Measurements from ENCODE around the gene SLC15A1. TPM values are rescaled to one million over a fixed set of nuclear protein-coding genes. Genes with fewer than 3 reads are reported as not detected.

SLC15A1 gene
- polyA plus RNA-seq, 2 of the 4 experiments (the other 2 are of a cell fraction): 0.04 to 0.09 TPM

DNA sequence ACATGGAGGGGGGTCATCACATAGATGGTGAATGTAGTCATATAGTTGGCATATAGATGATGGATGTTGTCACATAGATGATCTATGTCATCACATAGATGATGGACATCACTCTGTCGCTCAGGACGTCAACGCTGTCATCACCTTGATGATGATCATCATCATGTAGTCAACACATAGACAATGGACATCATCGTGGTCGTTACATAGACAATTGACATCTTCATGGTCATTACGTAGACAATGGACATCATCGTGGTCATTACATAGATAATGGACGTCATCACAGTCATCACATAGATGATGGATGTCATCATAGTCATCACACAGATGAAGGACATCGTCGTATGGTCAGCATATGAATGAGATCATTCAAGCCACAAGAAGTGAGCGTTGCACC is 28.6 kb upstream of the SLC15A1 start:
- FAIRE-seq (no peak), ATAC-seq (no peak), DNase-seq (ENCODE audit: low read depth in 1 of 2, low spot score in 1 of 2) (no peak)
- no peaks in the 10 kb centered on the region for H3K9me3 ChIP-seq
- no peak overlapping the region for H3K4me3 ChIP-seq
- 75% methylated on average over 11 of the region's 11 CpGs for WGBS (ENCODE audit: missing lambda C conversion rate)
- peaks cover 10% of the 10 kb centered on the region for H3K4me1 ChIP-seq
- CTCF ChIA-PET: interaction anchor here (0.7 kb wide), 1 partner anchor 16 kb away, joined by 3 read pairs; no protein-coding TSS in a partner anchor
- TF ChIP-seq JUN (IDR thresholded peaks at IDR 0.05): no peak
- TF ChIP-seq RCOR1 (IDR thresholded peaks at IDR 0.05; ENCODE audit: low read depth, low read length): no peak
- TF ChIP-seq EHF (CRISPR knock-in tag; IDR thresholded peaks at IDR 0.05): no peak
- TF ChIP-seq FOXS1 (CRISPR knock-in tag; IDR thresholded peaks at IDR 0.05): no peak
- TF ChIP-seq, protein P1, sequence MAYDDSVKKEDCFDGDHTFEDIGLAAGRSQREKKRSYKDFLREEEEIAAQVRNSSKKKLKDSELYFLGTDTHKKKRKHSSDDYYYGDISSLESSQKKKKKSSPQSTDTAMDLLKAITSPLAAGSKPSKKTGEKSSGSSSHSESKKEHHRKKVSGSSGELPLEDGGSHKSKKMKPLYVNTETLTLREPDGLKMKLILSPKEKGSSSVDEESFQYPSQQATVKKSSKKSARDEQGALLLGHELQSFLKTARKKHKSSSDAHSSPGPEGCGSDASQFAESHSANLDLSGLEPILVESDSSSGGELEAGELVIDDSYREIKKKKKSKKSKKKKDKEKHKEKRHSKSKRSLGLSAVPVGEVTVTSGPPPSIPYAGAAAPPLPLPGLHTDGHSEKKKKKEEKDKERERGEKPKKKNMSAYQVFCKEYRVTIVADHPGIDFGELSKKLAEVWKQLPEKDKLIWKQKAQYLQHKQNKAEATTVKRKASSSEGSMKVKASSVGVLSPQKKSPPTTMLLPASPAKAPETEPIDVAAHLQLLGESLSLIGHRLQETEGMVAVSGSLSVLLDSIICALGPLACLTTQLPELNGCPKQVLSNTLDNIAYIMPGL (CRISPR knock-in tag; IDR thresholded peaks at IDR 0.05; ENCODE audit: borderline replicate concordance): no peak
- no peak for TF ChIP-seq POLR2A (IDR thresholded peaks at IDR 0.05; ENCODE audit: low read length)
- no peak for TF ChIP-seq FOSB (CRISPR knock-in tag; IDR thresholded peaks at IDR 0.05)
- TF ChIP-seq EP300 (IDR thresholded peaks at IDR 0.05): no peak
- no peak for TF ChIP-seq CHD2 (IDR thresholded peaks at IDR 0.05; ENCODE audit: low read length, partially characterized antibody)
- no peak for TF ChIP-seq RARB (CRISPR knock-in tag; IDR thresholded peaks at IDR 0.05)
- no peak for TF ChIP-seq CBX2 (IDR thresholded peaks at IDR 0.05; ENCODE audit: borderline replicate concordance, low read depth)
- TF ChIP-seq CEBPB (IDR thresholded peaks at IDR 0.05): no peak
- no peak for TF ChIP-seq HDAC2 (IDR thresholded peaks at IDR 0.05)
- no peak for TF ChIP-seq JUNB (IDR thresholded peaks at IDR 0.05)
- TF ChIP-seq NPAS2 (CRISPR knock-in tag; IDR thresholded peaks at IDR 0.05; ENCODE audit: borderline replicate concordance): no peak
- no peak overlapping the region for H3K4me2 ChIP-seq
- POLR2A ChIA-PET: no interaction called here
- no peak overlapping the region for H3K27ac ChIP-seq

DNA sequence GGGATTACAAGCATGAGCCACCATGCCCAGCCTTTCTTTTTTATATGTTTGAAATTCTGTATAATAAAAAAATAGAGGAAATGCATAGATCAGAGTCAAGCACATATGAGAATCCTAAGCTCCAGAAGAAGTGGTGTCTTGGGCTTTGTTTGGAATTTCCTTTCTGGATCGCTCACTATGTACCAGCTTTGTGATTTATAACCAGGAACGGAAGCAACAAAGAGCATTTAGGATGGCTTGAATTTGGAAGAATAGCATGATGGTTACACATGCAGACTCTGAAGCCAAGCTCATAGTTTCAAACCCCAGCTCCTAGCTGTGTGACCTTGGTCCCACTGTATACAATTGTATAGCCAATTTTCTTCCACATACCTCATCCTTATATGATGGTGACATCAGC is 28.0 kb upstream of the SLC15A1 start:
- FAIRE-seq: no peak
- H3K4me2 ChIP-seq: no peak overlapping the region
- no peak overlapping the region for H3K4me3 ChIP-seq
- no peak for TF ChIP-seq ZNF302 (CRISPR knock-in tag; IDR thresholded peaks at IDR 0.05)
- no peak for TF ChIP-seq JUNB (IDR thresholded peaks at IDR 0.05)
- no peak for TF ChIP-seq MYC (IDR thresholded peaks at IDR 0.05; ENCODE audit: borderline replicate concordance, low read length)
- TF ChIP-seq MAFK (IDR thresholded peaks at IDR 0.05; ENCODE audit: partially characterized antibody): no peak
- no peak for TF ChIP-seq CHD4 (IDR thresholded peaks at IDR 0.05; ENCODE audit: borderline replicate concordance)
- TF ChIP-seq HDAC2 (IDR thresholded peaks at IDR 0.05): no peak
- no peak for TF ChIP-seq ZSCAN20 (CRISPR knock-in tag; IDR thresholded peaks at IDR 0.05)
- no peak for TF ChIP-seq KDM1A (IDR thresholded peaks at IDR 0.05; ENCODE audit: low read depth)
- ChIA-PET POLR2A (no interaction called here), CTCF (interaction anchor here (0.7 kb wide), 2 partner anchors 14 to 16 kb away, joined by 3 read pairs; no protein-coding TSS in a partner anchor)
- no peaks in the 10 kb centered on the region for H3K9me3 ChIP-seq
- no peak overlapping the region for H3K27ac ChIP-seq
- ATAC-seq: no peak
- peaks cover 15% of the 10 kb centered on the region for H3K4me1 ChIP-seq
- 95% methylated on average over 2 of the region's 2 CpGs for WGBS (ENCODE audit: missing lambda C conversion rate)
- no peak for DNase-seq (ENCODE audit: low read depth in 1 of 2, low spot score in 1 of 2)

DNA sequence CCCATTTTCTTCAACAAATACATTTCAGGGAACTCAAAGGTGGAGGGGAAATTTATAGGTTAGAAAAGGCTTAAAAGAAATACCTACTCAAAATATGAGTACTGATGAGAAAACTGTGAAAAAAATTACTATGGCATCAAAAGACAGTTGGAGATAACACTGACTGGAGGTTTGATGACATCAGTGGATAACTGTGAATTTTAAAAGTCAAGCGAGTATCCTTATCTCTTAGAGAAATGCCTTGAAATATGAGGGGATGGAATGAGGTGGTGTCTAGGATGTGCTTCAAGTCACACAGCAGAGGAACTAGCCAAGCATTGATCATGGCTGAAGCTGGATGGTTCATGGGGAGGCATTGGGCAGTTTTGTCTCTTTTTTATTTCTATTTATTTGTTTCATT is 27.2 kb upstream of the SLC15A1 start:
- Histone ChIP-seq H3K4me2 (no peak overlapping the region), H3K27ac (no peak overlapping the region), H3K4me3 (no peak overlapping the region), H3K9me3 (no peaks in the 10 kb centered on the region), H3K4me1 (peaks cover 21% of the 10 kb centered on the region)
- ATAC-seq (no peak), DNase-seq (ENCODE audit: low read depth in 1 of 2, low spot score in 1 of 2) (no peak), FAIRE-seq (no peak)
- CTCF ChIA-PET: interaction anchor here (0.7 kb wide), 1 partner anchor 15 kb away, joined by 3 read pairs; no protein-coding TSS in a partner anchor
- 90% methylated on average over 1 of the region's 1 CpG for WGBS (ENCODE audit: missing lambda C conversion rate)
- POLR2A ChIA-PET: no interaction called here
- TF ChIP-seq EHMT2 (IDR thresholded peaks at IDR 0.05; ENCODE audit: low read depth) (no peak), SREBF2 (IDR thresholded peaks at IDR 0.05) (no peak), EP300 (IDR thresholded peaks at IDR 0.05) (no peak), MYC (IDR thresholded peaks at IDR 0.05; ENCODE audit: borderline replicate concordance, low read length) (no peak), NR3C1 (IDR thresholded peaks at IDR 0.05) (no peak), ZFP36 (IDR thresholded peaks at IDR 0.05; ENCODE audit: borderline replicate concordance, partially characterized antibody) (no peak), GATA3 (IDR thresholded peaks at IDR 0.05; ENCODE audit: borderline replicate concordance) (no peak)
- TF ChIP-seq, protein P2, sequence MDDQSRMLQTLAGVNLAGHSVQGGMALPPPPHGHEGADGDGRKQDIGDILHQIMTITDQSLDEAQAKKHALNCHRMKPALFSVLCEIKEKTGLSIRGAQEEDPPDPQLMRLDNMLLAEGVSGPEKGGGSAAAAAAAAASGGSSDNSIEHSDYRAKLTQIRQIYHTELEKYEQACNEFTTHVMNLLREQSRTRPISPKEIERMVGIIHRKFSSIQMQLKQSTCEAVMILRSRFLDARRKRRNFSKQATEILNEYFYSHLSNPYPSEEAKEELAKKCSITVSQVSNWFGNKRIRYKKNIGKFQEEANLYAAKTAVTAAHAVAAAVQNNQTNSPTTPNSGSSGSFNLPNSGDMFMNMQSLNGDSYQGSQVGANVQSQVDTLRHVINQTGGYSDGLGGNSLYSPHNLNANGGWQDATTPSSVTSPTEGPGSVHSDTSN (IDR thresholded peaks at IDR 0.05): no peak
- TF ChIP-seq, protein P3, sequence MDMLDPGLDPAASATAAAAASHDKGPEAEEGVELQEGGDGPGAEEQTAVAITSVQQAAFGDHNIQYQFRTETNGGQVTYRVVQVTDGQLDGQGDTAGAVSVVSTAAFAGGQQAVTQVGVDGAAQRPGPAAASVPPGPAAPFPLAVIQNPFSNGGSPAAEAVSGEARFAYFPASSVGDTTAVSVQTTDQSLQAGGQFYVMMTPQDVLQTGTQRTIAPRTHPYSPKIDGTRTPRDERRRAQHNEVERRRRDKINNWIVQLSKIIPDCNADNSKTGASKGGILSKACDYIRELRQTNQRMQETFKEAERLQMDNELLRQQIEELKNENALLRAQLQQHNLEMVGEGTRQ (IDR thresholded peaks at IDR 0.05): no peak

Data from A549 (cell line).